HG03066 (cell line): Measurements from ENCODE around the gene ZNF319.
"Not testable (repeated sequence)": the region's sequence is repeated elsewhere in the genome, so short reads cannot be mapped to it uniquely, and the experiment has no call there.

Experiments
- ATAC-seq: cut with Tn5 transposase; IDR thresholded peaks from one replicate; pipeline ENCODE4 v1.9.1; 2021; ENCODE audit warnings: low read depth; ENCODE audit not compliant: unreplicated experiment

Gene ZNF319

GRCh38 chr16:58022601-58023371, 22.3 kb upstream of the ZNF319 start:
- no peak for ATAC-seq

DNA sequence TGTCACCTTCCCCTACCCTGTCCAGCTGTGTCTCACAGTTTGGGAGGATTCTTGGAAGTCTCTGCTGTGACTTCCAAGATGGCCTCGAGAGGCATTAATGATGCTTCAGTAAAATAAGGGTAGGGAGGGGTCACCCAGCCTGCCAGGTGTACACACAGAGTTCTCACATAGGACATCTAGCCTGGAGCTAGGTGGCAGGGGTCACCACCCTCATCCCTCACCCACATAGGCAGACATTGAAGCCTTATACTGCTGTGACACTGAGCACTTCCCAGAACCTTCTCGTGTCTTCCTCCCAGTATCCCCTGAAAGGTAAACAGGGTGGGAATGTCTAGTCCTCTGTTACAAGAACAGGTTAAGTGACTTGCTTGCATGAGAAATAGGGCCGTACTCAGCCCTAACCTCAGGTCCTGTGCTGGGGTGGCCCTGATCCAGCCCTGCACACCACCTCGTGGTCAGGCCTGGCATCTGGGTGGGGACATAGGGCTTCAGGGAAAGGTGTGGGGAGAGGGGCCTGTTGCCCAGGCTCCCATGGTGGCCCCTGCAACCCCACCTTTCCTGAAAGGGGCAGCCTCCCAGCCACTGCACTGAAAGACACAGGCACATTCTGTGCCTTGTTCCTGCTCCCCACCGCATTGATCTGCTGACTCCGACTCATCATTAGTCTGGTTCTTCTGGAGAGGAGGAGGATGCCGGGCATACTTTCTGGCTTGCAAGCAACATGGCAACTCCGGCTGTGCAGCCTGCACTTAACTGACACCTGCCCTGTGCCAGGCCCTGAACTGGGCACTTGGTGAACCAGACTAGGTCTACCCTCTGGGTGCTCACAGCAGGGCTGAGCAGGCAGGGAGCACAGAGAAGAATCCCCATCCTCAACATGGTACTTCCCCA, 21.4 kb upstream of the ZNF319 start:
- ATAC-seq, result no peak

DNA sequence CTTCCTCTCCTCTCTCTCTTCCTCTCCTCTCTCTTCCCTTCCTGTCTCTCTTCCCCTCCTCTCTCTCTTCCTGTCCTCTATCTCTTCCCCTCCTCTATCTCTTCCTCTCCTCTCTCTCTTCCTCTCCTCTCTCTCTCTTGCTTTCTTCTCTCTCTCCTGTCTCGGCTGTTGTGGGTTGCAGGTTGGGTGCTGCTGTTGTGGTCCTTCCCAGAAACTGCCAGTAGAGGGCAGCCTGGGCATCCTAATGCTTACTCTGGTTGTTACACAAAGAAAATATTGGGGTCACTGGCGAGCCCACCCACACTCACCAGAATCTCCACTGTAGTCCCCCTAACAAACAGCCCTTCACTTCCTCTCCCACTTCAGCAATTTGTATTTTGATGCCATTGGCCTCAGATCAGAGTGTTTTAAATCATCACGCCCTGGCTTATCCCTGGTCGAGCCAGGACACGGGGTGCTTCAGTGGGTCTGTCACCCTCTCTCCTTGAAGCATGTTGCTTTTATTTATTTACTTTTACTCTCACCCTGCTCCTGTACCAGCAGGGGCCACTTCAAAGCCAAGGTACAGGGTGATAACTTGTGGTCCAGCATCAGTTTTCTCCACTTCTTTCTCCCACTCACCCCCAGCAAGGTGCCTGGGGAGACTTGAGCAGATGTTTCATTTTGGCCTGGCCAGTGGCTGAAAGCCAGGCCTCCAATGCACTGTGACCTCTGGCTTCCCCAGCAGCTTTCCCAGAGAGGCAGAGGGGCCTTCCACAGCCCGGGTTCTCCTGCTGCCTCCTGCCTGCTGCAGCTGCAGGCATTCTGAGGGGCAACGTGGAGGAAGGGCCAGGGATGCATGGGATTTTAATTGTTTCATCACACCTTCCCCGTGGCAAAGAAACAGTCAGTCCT, 20.4 kb upstream of the ZNF319 start:
- no peak for ATAC-seq

DNA sequence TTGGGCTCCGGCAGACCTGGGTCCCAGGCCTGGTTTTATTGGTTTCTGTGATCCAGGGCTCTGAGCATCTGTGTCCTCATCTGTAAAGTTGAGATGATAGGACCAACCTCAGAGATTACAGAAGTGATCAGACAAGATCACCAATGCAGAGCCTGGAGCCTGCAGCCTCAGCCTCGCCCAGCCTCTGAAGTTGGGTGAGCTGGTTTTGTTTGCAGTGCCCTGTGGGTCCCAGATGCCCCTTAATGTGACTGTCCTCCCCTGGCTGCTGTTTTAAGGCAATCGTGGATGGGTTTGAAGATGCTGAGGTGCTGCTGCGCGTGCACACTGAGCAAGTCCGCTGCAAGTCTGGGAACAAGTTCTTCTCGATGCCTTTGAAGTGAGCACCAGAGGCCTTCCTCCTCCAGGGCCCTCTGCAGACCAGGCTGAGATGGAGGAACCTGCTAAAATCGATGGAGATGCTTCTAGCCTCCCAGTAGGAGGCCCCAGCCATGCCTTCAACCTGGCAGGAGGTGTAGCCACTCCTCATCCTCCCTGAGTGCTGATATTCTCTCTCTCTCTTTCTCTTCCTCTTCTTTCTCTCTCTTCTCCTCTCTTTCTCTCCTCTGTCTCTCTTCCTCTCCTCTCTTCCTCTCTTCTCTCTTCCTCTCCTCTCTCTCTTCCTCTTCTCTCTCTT, 19.5 kb upstream of the ZNF319 start:
- ATAC-seq, result no peak

DNA sequence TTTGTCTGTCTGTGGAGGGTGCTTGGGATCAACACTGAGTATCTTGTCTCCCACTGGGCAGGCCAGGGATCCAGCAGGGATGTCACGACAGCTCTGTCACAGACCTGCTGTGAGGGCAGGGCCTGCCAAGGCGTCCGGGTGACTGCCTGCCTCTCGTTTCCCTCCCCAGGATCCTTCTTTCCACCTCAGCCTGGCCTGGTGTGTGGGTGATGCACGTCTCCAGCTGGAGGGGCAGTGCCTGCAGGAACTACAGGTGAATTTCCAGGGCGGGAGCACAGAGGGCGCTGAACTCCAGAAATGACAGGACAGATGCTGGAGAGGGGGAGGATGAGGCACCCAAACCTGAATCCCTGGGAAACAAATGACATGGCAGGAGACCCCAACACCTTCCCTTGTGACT, 18.3 kb upstream of the ZNF319 start:
- ATAC-seq, result no peak

GRCh38 chr16:58016840-58017446, 16.5 kb upstream of the ZNF319 start:
- no peak for ATAC-seq

DNA sequence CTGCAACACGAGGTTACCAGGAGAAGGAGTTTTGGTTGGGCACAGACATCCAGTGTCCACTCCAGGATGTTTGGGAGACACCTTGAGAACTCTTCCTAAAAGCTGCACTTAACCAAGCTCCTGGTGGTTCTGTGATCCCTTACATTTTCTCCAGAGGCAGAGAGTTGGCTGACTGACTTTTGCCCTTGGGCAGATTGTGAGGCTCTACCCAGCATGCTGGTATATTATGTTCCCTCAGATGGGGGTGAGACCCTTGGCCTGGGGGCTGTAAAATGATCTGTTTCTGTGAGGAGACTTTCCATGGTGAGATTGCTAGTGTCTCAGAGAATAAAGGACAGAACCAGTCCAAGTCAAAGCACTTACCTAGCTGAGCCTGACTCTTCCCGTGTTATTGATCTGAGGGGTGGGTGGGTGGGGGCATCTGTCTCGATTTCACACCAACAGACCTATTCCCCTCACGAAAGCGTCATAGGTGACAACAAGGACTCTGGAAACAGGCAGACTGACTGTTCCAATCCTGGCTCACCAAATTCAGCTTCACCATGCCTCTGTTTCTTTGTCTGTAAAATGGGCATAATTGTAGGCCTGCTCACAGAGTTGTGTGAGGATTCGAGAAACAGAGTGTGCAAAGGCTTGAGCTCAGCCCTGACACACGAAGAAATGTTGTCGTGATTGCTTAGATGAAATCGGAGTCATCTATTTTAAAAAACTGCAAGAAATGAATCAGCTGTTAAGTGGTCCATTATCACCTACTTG, 12.9 kb upstream of the ZNF319 start:
- no peak for ATAC-seq

GRCh38 chr16:58012481-58012880, 12.0 kb upstream of the ZNF319 start:
- ATAC-seq, result no peak

- no peak for ATAC-seq
These were observed 11.2 kb upstream of the ZNF319 start for GRCh38 chr16:58011652-58012051.

DNA sequence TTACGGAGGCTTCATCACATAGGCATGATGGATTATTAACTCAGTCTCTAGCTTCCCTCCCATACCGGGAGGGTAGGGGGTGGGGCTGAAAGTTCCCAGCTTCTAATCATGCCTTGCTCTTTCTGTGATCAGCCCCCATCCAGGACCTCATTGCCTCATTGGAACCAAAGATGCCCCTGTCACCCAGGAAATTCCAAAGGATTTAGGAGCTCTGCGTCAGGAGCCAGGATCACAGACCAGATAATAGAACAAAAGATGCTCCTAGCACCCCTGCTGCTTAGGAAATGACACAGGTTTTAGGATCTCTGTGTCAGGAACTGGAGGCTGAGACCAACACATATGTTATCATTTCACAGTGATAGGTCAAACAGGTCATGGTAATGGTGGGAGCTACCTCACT, 10.4 kb upstream of the ZNF319 start:
- no peak for ATAC-seq

GRCh38 chr16:58009856-58010416, 9.5 kb upstream of the ZNF319 start:
- no peak for ATAC-seq

DNA sequence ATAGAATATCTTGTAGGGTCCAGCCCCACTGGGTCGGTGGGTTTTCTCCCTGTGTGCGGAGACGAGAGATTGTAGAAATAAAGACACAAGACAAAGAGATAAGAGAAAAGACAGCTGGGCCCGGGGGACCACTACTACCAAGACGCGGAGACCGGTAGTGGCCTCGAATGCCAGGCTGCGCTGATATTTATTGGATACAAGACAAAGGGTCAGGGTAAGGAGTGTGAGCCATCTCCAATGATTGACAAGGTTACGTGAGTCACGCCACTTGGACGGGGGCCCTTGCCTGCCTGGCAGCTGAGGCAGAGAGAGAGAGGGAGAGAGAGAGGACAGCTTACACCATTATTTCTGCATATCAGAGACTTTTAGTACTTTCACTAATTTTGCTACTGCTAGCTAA, 4.3 kb upstream of the ZNF319 start:
- ATAC-seq, result not testable (repeated sequence)

GRCh38 chr16:58002936-58003335, 2.5 kb upstream of the ZNF319 start:
- no peak for ATAC-seq

- no peak for ATAC-seq
These were observed 1.9 kb upstream of the ZNF319 start for GRCh38 chr16:58002416-58002800.

GRCh38 chr16:58001781-58002415, 1.4 kb upstream of the ZNF319 start:
- no peak for ATAC-seq

- peak; percentile 74 for ATAC-seq
These were observed 519 bp upstream of the ZNF319 start, which contains the start of gene USB1 for GRCh38 chr16:58000706-58001676. Gene USB1, plus strand, starts transcription at chr16:58001407. Its CDS starts 77 bp downstream, at chr16:58001484.

DNA sequence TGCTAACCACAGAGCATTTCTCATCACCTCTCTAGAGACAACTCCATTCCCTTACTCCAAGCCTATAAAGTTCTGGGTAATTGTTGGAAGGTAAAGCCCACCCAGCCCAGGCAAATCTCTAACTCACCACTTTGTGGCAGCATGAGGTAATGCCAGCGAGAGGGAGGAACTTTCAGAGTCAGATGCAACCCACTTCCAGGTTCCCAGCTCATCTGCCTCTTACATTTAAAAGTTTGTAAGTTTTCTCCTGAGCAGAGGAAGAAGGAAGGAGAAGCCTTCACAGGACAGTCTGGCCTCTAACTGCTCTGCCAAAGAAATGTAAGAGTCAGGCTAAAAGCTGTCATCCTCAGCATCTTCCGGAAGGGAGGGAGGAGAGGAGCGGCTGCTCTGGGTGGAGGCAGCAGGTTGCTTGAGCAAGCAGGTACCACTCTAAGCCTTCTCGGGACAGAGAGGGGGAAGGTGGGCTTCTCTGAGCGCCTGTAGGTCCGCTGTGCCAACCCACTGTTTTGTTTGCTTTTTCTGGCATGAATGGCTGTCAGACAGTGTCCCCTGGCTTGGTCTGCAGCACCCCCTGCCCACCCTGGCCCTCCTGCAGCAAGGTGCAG, 1.0 kb downstream of the ZNF319 start:
- ATAC-seq, result no peak
